ENCODE results near the gene TNFAIP8L1.

- no peak for TF ChIP-seq EZH2 (IDR thresholded peaks at IDR 0.05)
- TF ChIP-seq, protein P1, sequence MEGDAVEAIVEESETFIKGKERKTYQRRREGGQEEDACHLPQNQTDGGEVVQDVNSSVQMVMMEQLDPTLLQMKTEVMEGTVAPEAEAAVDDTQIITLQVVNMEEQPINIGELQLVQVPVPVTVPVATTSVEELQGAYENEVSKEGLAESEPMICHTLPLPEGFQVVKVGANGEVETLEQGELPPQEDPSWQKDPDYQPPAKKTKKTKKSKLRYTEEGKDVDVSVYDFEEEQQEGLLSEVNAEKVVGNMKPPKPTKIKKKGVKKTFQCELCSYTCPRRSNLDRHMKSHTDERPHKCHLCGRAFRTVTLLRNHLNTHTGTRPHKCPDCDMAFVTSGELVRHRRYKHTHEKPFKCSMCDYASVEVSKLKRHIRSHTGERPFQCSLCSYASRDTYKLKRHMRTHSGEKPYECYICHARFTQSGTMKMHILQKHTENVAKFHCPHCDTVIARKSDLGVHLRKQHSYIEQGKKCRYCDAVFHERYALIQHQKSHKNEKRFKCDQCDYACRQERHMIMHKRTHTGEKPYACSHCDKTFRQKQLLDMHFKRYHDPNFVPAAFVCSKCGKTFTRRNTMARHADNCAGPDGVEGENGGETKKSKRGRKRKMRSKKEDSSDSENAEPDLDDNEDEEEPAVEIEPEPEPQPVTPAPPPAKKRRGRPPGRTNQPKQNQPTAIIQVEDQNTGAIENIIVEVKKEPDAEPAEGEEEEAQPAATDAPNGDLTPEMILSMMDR (IDR thresholded peaks at IDR 0.05), result no peak
- TF ChIP-seq EZH2phosphoT487 (IDR thresholded peaks at IDR 0.05), result no peak
Observed at GRCh38 chr19:4591320-4591719, 48.0 kb upstream of the TNFAIP8L1 start.

Data from neural progenitor cell (in vitro differentiated cells).